HG02610 (cell line): Measurements from ENCODE around the gene TARS2.

ENCODE experiments used
- ATAC-seq: cut with Tn5 transposase; IDR thresholded peaks from one replicate; pipeline ENCODE4 v1.9.1; 2021; ENCODE audit warnings: mild to moderate bottlenecking, moderate library complexity; ENCODE audit not compliant: unreplicated experiment

TARS2 gene

GRCh38 chr1:150555198-150555970, 68.2 kb downstream of the TARS2 start:
- no peak for ATAC-seq

- ATAC-seq, result no peak
Measured at GRCh38 chr1:150555971-150556865, 69.0 kb downstream of the TARS2 start.

DNA sequence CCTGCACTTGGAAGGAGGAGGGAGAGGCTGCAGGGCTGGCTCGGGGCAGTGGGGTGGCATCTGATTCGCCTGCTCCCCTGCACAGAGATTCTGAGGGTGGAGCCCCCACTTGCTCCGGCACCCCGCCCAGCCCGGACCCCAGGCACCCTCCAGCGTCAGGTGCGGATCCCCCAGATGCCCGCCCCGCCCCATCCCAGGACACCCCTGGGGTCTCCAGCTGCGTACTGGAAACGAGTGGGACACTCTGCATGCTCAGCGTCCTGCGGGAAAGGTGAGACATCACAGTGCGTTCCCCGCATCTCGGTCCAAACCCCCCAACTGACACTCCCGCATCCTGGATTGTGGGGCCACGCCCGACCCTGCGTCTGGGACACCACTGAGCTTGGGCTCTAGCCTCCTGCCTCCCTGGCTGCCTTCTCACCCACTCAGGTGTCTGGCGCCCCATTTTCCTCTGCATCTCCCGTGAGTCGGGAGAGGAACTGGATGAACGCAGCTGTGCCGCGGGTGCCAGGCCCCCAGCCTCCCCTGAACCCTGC, 69.9 kb downstream of the TARS2 start:
- no peak for ATAC-seq
